HG02943 (cell line): Measurements from ENCODE around the gene DYRK2.
A peak's percentile ranks its signal among the peaks of the same experiment; 100 is the strongest.
"Not testable (repeated sequence)": the region's sequence is repeated elsewhere in the genome, so short reads cannot be mapped to it uniquely, and the experiment has no call there.

ENCODE experiments used
- ATAC-seq: cut with Tn5 transposase; IDR thresholded peaks from one replicate; pipeline ENCODE4 v1.9.1; 2021; ENCODE audit warnings: mild to moderate bottlenecking, low read depth, moderate library complexity; ENCODE audit not compliant: unreplicated experiment

The DYRK2 gene

GRCh38 chr12:67669217-67669933 is 20.8 kb downstream of the DYRK2 start:
- no peak for ATAC-seq

DNA sequence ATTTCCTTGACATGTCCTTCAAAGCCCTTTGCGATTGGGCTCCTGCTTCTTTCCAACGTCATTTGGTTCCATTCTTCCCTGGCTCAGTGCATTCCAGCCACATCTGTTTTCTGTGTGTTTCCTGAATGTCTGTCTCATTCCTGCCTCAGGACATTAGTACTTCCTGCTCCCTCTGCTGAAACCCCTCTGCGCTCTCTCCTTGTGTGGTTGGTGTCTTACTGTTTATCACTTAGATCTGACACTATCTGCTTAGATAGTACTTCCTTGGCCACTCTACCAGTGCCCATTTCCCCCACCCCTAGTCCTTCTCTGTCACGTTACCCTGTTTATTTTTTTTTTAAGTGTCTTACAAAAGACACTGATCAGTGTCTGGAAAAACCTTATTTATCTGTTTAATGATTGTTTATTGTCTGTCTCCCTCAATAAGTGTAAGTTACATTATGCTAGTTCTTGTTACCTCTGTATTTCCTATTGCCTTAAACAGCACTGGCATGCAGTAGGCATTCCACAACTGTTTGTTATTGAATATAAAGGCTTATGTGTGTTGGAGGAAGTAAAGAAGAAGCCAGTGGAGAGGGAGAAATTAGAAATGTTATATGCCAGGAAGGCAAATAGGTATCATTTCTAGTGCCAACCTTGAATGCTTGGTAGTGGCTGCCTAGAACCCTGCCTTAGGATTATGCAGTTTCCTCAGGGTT is 21.5 kb downstream of the DYRK2 start:
- no peak for ATAC-seq

- no peak for ATAC-seq
Measured at GRCh38 chr12:67671419-67671818, 22.9 kb downstream of the DYRK2 start.

DNA sequence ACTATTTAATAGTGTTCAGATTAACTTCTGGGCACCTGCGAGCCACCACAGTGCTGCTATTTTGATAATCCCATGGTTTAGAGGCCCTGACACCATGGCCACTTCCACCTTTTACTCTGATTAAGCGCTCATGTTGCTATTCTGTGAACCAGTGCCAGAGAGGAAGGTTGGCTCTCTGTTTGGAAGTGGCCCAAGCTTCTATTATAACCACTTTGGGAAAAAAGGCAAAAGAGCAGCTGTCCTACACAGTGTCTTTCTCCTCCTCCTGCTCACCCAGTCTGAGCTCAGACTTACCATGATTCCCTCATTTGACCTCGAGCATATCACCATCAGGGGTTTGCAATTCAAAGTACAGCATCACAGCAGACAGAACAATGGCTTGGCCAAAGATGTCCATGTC is 23.3 kb downstream of the DYRK2 start:
- no peak for ATAC-seq

- ATAC-seq: not testable (repeated sequence)
Measured at GRCh38 chr12:67672507-67672906, 24.0 kb downstream of the DYRK2 start.

GRCh38 chr12:67673509-67673908 is 25.0 kb downstream of the DYRK2 start:
- not testable (repeated sequence) for ATAC-seq

- no peak for ATAC-seq
Measured at GRCh38 chr12:67674417-67674816, 25.9 kb downstream of the DYRK2 start.

DNA sequence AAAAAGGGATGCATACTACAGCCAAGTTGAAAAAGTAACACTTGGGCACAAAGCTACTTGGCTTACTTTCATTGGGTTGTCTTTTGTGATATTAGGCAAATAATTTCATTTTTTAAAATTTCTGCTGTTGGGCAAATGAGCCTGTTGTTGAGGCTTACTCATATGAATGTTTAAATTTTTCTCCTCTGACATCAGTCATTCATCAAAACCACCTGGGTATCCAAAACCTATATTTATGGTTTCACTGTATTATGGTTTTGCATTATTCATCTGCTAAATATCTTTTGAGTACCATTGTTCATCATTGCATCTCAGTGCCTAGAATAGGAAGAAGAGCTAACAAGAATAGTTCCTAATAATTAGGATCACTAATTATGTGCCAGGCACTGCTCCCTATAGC is 28.1 kb downstream of the DYRK2 start:
- ATAC-seq: no peak

DNA sequence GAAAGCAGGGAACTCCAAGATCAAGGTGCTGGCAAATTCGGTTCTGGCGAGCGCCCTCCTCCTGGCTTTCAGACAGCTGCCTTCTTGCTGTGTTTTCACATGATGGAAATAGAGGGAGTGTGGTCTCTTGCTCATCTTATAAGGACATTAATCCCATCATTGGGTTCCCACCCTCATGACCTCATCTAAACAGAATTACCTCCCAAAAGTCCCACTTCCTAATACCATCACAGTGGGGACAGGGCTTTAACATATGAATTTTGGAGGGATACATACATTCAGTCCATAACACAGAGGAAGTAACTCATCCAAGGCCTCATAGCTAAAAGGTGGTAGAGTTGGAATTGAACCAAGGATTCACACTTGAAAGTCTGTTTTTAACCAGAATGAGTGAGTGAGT is 28.6 kb downstream of the DYRK2 start:
- ATAC-seq: no peak

DNA sequence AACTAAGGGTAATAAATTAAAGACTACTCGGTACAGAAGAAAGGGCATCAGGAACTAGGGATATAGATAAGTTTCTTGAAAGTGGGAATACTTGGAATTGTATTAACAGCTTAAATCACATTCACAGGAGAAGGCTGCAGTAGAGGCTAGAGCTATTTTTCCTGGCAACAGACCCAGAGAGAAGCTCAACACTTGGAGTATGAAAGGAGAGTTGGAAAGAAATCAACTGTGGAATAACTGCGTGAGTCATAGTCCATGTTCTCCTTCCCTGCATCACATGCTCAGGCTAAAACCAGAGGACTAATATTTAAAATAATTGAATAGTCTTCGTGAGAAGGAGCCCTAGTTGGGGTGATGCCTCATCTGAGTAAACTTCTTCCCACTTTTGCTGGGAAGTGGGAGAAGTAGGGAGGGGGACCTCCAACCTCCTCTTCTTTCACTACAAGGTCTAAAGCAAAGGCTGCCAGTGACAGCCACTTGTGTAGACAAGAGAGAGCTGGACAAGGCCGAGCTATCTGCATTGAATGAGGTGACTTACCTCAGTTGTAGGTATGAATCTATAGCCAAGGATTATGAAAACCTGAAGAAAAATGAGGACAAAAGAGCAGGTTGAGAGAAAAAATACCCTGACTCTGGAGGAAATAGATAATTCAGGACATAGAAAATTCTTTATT is 32.7 kb downstream of the DYRK2 start:
- no peak for ATAC-seq

DNA sequence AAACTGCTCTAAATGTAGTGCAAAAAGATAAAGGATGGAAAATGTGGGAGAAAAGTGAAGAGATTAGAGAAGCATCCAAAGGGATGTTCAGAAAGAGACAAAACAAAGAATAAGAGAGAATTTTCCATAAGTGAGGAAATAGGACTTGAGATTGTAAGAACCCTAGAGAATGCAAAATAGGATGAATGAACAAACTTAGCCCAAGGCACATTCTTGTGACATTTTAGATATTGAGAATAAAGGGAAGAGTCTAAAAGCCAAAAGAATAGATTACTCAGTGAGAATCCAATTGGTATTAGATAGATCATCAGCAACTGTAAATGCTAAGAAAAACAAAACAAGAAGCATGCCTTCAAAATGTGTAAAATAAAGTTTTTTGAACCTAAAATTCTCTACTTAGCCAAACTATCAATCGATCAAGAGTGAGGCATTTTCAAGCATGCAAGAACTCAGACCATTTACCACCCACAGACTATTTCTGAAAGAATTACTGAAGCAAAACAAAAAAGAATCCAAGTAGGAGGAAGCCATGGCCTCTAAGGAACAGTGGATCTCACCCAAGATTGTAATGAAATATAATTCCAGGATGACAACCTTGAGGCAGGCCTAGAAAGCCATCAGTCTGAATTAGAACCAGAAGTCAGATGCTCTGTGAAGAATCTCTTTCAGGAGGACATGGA is 33.5 kb downstream of the DYRK2 start:
- no peak for ATAC-seq

GRCh38 chr12:67689385-67689784 is 40.8 kb downstream of the DYRK2 start:
- no peak for ATAC-seq

DNA sequence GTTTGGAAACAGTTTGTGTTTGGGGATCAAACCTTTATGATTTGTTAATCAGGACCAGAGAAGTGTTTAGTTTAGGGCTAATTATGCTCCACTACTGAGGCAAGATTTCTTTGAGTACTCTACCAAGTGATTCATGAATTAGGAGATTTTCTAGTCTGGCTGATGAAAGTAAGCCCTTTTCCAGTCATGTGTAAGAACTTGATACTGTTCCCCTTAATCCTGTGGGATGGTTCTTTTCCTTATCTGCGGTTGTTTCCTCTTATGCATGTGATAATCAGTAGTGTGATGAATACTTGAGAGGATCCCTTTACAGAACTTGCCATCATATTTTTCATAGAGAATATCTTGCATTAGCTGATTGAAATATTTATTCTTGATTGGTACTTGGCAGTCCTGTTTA is 42.1 kb downstream of the DYRK2 start:
- no peak for ATAC-seq

DNA sequence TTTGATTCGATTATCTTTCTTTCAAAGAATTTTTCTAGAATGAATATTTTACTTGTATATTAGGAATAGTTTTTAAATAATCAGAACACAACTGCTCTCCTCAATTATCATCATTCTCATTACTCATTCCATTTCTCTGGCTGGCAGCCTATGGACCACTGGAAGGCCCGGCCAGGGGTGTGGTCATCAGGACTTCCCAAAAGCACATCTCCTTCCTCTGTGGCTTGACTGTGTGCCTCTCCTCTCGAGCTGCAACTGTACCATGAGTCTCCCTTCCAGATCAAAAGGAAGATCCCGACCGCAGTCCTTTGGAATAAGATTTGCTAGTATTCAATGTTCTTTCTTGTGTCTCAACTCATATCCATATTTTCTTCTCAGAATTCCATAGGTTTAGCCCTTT is 42.7 kb downstream of the DYRK2 start:
- ATAC-seq: no peak

- no peak for ATAC-seq
Measured at GRCh38 chr12:67692135-67692534, 43.6 kb downstream of the DYRK2 start.

DNA sequence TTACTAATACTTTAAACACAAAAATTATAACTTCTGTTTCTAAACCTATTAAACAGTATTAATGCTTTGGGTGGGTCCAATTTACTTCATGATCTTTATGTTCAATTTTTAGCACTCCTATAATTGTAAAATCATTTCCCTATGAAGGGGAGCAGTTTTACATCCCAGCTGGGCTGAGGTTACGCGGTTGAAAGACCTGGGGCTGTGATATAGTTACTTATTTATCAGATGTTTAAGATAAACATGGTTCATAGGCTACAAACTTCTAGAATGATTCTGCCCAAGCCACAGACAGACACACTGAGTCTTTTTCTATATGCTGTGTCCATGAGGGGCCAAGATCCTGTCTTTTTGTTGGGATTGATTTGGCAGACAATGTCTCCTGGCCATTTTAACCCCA is 44.4 kb downstream of the DYRK2 start:
- ATAC-seq: peak; percentile 78

- no peak for ATAC-seq
Measured at GRCh38 chr12:67693894-67694293, 45.3 kb downstream of the DYRK2 start.

GRCh38 chr12:67694306-67694900 is 45.9 kb downstream of the DYRK2 start:
- no peak for ATAC-seq

DNA sequence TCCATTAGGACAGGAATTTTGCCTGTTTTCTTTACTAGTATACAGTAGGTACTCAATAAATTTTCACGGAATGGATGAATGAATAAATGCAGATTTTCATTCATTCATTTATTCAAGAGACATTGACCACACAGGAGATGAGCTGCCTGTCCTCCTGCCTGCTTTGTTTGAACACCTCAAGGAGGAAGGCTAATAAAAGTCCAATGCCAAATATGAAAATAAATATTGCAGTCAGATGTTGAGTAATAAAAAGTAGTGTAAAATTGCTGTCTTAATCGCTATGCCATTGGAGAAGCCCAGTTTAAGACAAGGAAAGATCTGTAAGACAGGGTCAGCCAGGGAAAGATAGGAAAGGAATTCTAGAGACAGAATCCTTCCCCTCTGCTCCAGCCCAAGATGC is 47.4 kb downstream of the DYRK2 start:
- no peak for ATAC-seq

GRCh38 chr12:67697443-67697842 is 48.9 kb downstream of the DYRK2 start:
- ATAC-seq: no peak

DNA sequence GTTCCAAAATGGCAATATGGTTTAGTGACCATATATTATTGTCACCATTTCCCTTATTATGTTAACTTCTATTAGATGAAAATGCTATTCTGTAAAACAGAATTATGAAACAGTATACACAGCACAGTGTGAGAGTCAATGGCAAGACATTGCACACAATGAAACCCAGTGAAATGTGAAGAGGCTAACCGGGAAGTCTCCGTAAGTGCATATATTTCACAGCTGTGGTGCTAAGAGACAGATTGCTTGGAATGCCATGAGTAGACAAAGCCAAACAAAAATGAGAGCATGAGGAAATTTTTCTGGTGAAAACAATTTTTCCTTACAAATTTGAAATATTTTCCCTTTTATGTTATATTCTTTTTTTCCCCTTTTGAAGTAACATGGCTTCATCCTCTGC is 49.4 kb downstream of the DYRK2 start:
- no peak for ATAC-seq
